GM18520 (cell line): ENCODE data around the gene GPR108.
"Not testable (repeated sequence)": the region's sequence is repeated elsewhere in the genome, so short reads cannot be mapped to it uniquely, and the experiment has no call there.

ENCODE experiments used
- ATAC-seq: cut with Tn5 transposase; IDR thresholded peaks from one replicate; pipeline ENCODE4 v1.9.1; 2021; ENCODE audit not compliant: unreplicated experiment

The GPR108 gene

GRCh38 chr19:6737284-6737872, at the start of gene GPR108:
Gene GPR108 (minus strand): TSS chr19:6737580. CDS start chr19:6737576, 4 bp downstream.
- ATAC-seq: peak; percentile 59

GRCh38 chr19:6779206-6779605, 41.8 kb upstream of the GPR108 start:
- no peak for ATAC-seq

GRCh38 chr19:6778386-6778785, 41.0 kb upstream of the GPR108 start:
- ATAC-seq: no peak

GRCh38 chr19:6777434-6777833, 40.1 kb upstream of the GPR108 start:
- no peak for ATAC-seq

GRCh38 chr19:6776999-6777398, 39.6 kb upstream of the GPR108 start:
- ATAC-seq: no peak

- ATAC-seq: not testable (repeated sequence)
Measured at GRCh38 chr19:6776045-6776444, 38.7 kb upstream of the GPR108 start.

GRCh38 chr19:6774821-6775707, 37.7 kb upstream of the GPR108 start:
- no peak for ATAC-seq

- ATAC-seq: no peak
Measured at GRCh38 chr19:6773323-6773931, 36.0 kb upstream of the GPR108 start.

GRCh38 chr19:6772866-6773322, 35.5 kb upstream of the GPR108 start:
- ATAC-seq: no peak

- ATAC-seq: no peak
Measured at GRCh38 chr19:6772028-6772865, 34.9 kb upstream of the GPR108 start, which contains the start of gene VAV1. Gene VAV1 (plus strand): TSS chr19:6772708. CDS start chr19:6772808, 100 bp downstream.

GRCh38 chr19:6771648-6772027, 34.3 kb upstream of the GPR108 start:
- ATAC-seq: not testable (repeated sequence)

GRCh38 chr19:6769006-6769619, 31.7 kb upstream of the GPR108 start:
- ATAC-seq: no peak

- ATAC-seq: no peak
Measured at GRCh38 chr19:6768236-6768785, 30.9 kb upstream of the GPR108 start.

GRCh38 chr19:6767357-6768235, 30.2 kb upstream of the GPR108 start, which contains the start of gene SH2D3A:
Gene SH2D3A (minus strand): TSS chr19:6767435. CDS start chr19:6763748, 3,687 bp downstream.
- ATAC-seq: peak; percentile 68

GRCh38 chr19:6767081-6767356, 29.6 kb upstream of the GPR108 start:
- peak; percentile 6 for ATAC-seq

GRCh38 chr19:6766357-6767080, 29.1 kb upstream of the GPR108 start:
- ATAC-seq: no peak

GRCh38 chr19:6765738-6766356, 28.5 kb upstream of the GPR108 start:
- no peak for ATAC-seq

- ATAC-seq: not testable (repeated sequence)
Measured at GRCh38 chr19:6762253-6762797, 24.9 kb upstream of the GPR108 start.
